Coronary artery (tissue), 2 donors: Measurements from ENCODE around the gene RFPL3.

Experiments used
- DNase-seq: peaks from one replicate; pipeline ENCODE4 v3.0.0-alpha.2; 2017; ENCODE audit warnings: low spot score
- H3K27ac ChIP-seq, 2 donors: fragments of 200-600 bp; sonication (generic); one replicate each; pipeline ENCODE4 v1.5.1; 2016 to 2019
- H3K4me3 ChIP-seq: fragments of 200-600 bp; sonication (generic); 2 replicates; pipeline ENCODE4 v1.5.1; 2016; ENCODE audit warnings: mild to moderate bottlenecking, moderate library complexity
- CTCF ChIP-seq: fragments of 200-600 bp; sonication (generic); IDR thresholded peaks from one replicate; pipeline ENCODE4 v1.5.1; 2019; ENCODE audit warnings: antibody characterized with exemption

The RFPL3 gene

GRCh38 chr22:32364210-32364609, 6.5 kb downstream of the RFPL3 start:
- no peak for DNase-seq
- TF ChIP-seq CTCF, result no peak
- Histone ChIP-seq H3K4me3 (no peak overlapping the region), H3K27ac (no peak overlapping the region)

- Histone ChIP-seq H3K4me3 (no peak overlapping the region), H3K27ac (no peak overlapping the region)
- TF ChIP-seq CTCF, result no peak
- no peak for DNase-seq
These were observed 18.2 kb downstream of the RFPL3 start for GRCh38 chr22:32375678-32376450.

- no peak overlapping the region for H3K4me3 ChIP-seq
- TF ChIP-seq CTCF, result no peak
- no peak overlapping the region for H3K27ac ChIP-seq
- no peak for DNase-seq
These were observed 19.0 kb downstream of the RFPL3 start for GRCh38 chr22:32376681-32377080.

GRCh38 chr22:32378707-32379272, 21.1 kb downstream of the RFPL3 start:
- H3K4me3 ChIP-seq, result no peak overlapping the region
- no peak overlapping the region for H3K27ac ChIP-seq
- TF ChIP-seq CTCF, result no peak
- DNase-seq, result no peak

GRCh38 chr22:32380991-32381390, 23.3 kb downstream of the RFPL3 start:
- no peak for TF ChIP-seq CTCF
- DNase-seq, result no peak

GRCh38 chr22:32385681-32386080, 28.0 kb downstream of the RFPL3 start:
- H3K27ac ChIP-seq, result no peak overlapping the region
- no peak overlapping the region for H3K4me3 ChIP-seq
- TF ChIP-seq CTCF, result no peak
- no peak for DNase-seq

More at GRCh38 chr22:32380991-32381390, 23.3 kb downstream of the RFPL3 start:
- H3K4me3 ChIP-seq, result no peak overlapping the region
- H3K27ac ChIP-seq, result no peak overlapping the region

- no peak overlapping the region for H3K4me3 ChIP-seq
- DNase-seq, result no peak
- no peak for TF ChIP-seq CTCF
- H3K27ac ChIP-seq, result no peak overlapping the region
These were observed 32.0 kb downstream of the RFPL3 start for GRCh38 chr22:32389685-32390084.
